OCI-LY7 (cell line): Measurements from ENCODE around the gene AMPD2. TPM values are rescaled to one million over a fixed set of nuclear protein-coding genes. Genes with fewer than 3 reads are reported as not detected.

Experiments used
- BruUV-seq: library from RNA; stranded (reverse); fragments of 400-500 nt; replicated peaks from 2 replicates; lab custom pipeline; 2021; lab: Mats Ljungman, UMichigan
- CTCF ChIA-PET: fragments of 300-600 bp; sonication (Branson Sonifier 250); formaldehyde crosslinking; loops from one replicate; lab custom pipeline; 2022; ENCODE audit warnings: antibody characterized with exemption; ENCODE audit not compliant: unreplicated experiment; lab: Charles Lee
- POLR2A ChIA-PET: fragments of 300-600 bp; sonication (Branson Sonifier 250); formaldehyde crosslinking; loops from one replicate; lab custom pipeline; 2022; ENCODE audit warnings: antibody characterized with exemption; lab: Charles Lee
- DNase-seq: peaks from one replicate; pipeline ENCODE4 v3.0.0-alpha.2; 2015; ENCODE audit warnings: low spot score
- H2AFZ ChIP-seq: fragments of 200-600 bp; sonication (generic), shearing (Covaris generic); 2 replicates; pipeline ENCODE4 v1.6.1; 2014; ENCODE audit warnings: mild to moderate bottlenecking, antibody characterized with exemption, low read length, moderate library complexity
- H3K27ac ChIP-seq: fragments of 200-600 bp; sonication (generic); 2 replicates; pipeline ENCODE4 v1.5.1; 2014; ENCODE audit warnings: mixed run types, low read depth, mild to moderate bottlenecking, moderate library complexity, low read length, inconsistent platforms; ENCODE audit not compliant: poor library complexity, severe bottlenecking
- H3K36me3 ChIP-seq: fragments of 200-600 bp; sonication (generic); 2 replicates; pipeline ENCODE4 v1.6.1; 2014; ENCODE audit warnings: mild to moderate bottlenecking, antibody characterized with exemption, low read length, moderate library complexity, mixed read lengths; ENCODE audit not compliant: insufficient read depth
- H3K4me1 ChIP-seq: fragments of 200-600 bp; sonication (generic); 2 replicates; pipeline ENCODE4 v1.5.1; 2014; ENCODE audit warnings: mild to moderate bottlenecking, low read length; ENCODE audit not compliant: insufficient read depth, poor library complexity, severe bottlenecking
- H3K4me2 ChIP-seq: fragments of 200-600 bp; sonication (generic); 2 replicates; pipeline ENCODE4 v1.6.1; 2014; ENCODE audit warnings: mild to moderate bottlenecking, low read length
- H3K4me3 ChIP-seq: fragments of 200-600 bp; sonication (generic); 2 replicates; pipeline ENCODE4 v1.5.1; 2014; ENCODE audit warnings: mild to moderate bottlenecking, low read depth, low read length; ENCODE audit not compliant: poor library complexity, severe bottlenecking
- H3K79me2 ChIP-seq: fragments of 200-600 bp; sonication (generic); 2 replicates; pipeline ENCODE4 v1.6.1; 2016; ENCODE audit warnings: low read depth, mild to moderate bottlenecking, low read length, moderate library complexity, mixed read lengths; ENCODE audit not compliant: insufficient read depth
- H3K9me2 ChIP-seq: fragments of 200-600 bp; sonication (generic); 2 replicates; pipeline ENCODE4 v1.6.1; 2016; ENCODE audit warnings: mild to moderate bottlenecking, low read length, mixed read lengths; ENCODE audit not compliant: insufficient read depth
- H3K9me3 ChIP-seq: fragments of 200-600 bp; sonication (generic); 2 replicates; pipeline ENCODE4 v1.6.1; 2014; ENCODE audit warnings: mild to moderate bottlenecking, mixed run types, low read length, mixed read lengths
- H4K20me1 ChIP-seq: fragments of 200-600 bp; sonication (generic); 2 replicates; pipeline ENCODE4 v1.6.1; 2014; ENCODE audit warnings: mild to moderate bottlenecking, antibody characterized with exemption, low read length, moderate library complexity, mixed read lengths; ENCODE audit not compliant: insufficient read depth
- EZH2phosphoT487 ChIP-seq: fragments of 200-600 bp; sonication (generic); IDR thresholded peaks from 2 replicates; pipeline ENCODE4 v1.6.1; 2018; ENCODE audit warnings: low read depth, borderline replicate concordance, mild to moderate bottlenecking, mixed run types, antibody characterized with exemption, low read length, moderate library complexity, mixed read lengths
- intact Hi-C: fragments of 100-400 bp; cut with micrococcal nuclease; formaldehyde crosslinking; loops from one replicate; pipeline ENCODE4 v1.10.0; 2022; ENCODE audit not compliant: unreplicated experiment
- total RNA-seq, 2 experiments: library from RNA; depleted of rRNA in 1 of 2; stranded (reverse); fragments of >200 nt in 1 of 2; shearing (Covaris generic) in 1 of 2; gene quantifications; 2 replicates each; pipeline ENCODE4 v1.2.3, GENCODE V29; 2014 to 2022
- TF ChIP-seq, protein P1 (sequence below): fragments of 200-600 bp; sonication (generic); conservative IDR thresholded peaks from 2 replicates; pipeline ENCODE4 v1.5.1; 2014; ENCODE audit warnings: mild to moderate bottlenecking, antibody characterized with exemption, low read length, moderate library complexity, mixed read lengths

The AMPD2 gene
- total RNA-seq, 2 experiments from 2014 or later: 51.8 to 66.2 TPM

DNA sequence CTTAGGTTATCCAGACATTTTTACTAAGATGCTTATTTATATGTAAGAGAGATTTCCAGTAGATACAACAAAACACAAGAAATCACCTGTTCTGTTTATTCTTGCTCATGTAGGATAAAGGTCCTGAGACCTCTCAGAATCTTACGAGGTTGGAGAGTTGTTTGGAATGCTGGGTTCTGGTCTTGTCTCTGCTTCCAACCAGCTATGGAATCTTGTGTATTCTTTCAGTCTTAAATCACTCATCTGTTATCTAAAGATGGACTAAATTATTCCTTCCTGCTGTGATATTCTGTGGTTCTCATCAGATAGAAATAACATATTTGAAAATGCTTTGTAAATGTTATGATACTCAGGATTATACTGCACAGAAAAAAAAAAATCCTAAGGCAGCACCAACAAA is 21.5 kb upstream of the AMPD2 start:
- Histone ChIP-seq H3K36me3 (peaks cover 17% of the 10 kb centered on the region), H2AFZ (no peak overlapping the region), H3K9me3 (no peaks in the 10 kb centered on the region), H3K4me1 (no peaks in the 10 kb centered on the region), H3K4me2 (no peak overlapping the region), H3K9me2 (no peaks in the 10 kb centered on the region), H3K79me2 (no peaks in the 10 kb centered on the region), H3K27ac (no peak overlapping the region), H3K4me3 (no peak overlapping the region), H4K20me1 (no peaks in the 10 kb centered on the region)
- no peak for DNase-seq
- BruUV-seq: no TSS peak
- TF ChIP-seq, protein P1, sequence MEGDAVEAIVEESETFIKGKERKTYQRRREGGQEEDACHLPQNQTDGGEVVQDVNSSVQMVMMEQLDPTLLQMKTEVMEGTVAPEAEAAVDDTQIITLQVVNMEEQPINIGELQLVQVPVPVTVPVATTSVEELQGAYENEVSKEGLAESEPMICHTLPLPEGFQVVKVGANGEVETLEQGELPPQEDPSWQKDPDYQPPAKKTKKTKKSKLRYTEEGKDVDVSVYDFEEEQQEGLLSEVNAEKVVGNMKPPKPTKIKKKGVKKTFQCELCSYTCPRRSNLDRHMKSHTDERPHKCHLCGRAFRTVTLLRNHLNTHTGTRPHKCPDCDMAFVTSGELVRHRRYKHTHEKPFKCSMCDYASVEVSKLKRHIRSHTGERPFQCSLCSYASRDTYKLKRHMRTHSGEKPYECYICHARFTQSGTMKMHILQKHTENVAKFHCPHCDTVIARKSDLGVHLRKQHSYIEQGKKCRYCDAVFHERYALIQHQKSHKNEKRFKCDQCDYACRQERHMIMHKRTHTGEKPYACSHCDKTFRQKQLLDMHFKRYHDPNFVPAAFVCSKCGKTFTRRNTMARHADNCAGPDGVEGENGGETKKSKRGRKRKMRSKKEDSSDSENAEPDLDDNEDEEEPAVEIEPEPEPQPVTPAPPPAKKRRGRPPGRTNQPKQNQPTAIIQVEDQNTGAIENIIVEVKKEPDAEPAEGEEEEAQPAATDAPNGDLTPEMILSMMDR: no peak
- no peak for TF ChIP-seq EZH2phosphoT487
- ChIA-PET CTCF (no interaction called here), POLR2A (no interaction called here)
- intact Hi-C loops: no loop called here

DNA sequence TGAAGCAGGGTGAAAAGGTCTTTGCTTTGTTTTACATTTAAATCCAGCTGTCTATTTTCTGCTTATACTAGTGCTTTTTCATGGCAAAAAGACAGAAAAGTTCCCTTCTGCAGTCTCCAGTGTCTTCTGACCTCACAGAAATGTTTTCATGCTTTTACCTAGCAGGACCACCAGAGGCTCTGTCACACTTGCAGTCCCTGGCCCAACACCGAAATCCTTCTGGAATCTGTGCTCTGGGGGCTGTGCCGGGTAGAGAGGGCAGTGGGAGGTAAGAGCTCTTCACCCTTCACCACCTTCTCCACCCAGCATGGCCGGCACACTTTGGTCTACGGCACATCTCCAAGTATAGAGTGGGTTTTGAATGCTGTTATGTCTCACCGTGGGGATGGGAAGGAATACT is 21.0 kb upstream of the AMPD2 start:
- ChIA-PET CTCF (no interaction called here), POLR2A (interaction anchor here (0.5 kb wide), 1 partner anchor 403 kb away, joined by 3 read pairs; no protein-coding TSS in a partner anchor)
- Histone ChIP-seq H3K9me2 (no peaks in the 10 kb centered on the region), H3K4me2 (no peak overlapping the region), H3K9me3 (no peaks in the 10 kb centered on the region), H3K36me3 (peaks cover 12% of the 10 kb centered on the region), H3K4me3 (no peak overlapping the region), H3K79me2 (no peaks in the 10 kb centered on the region), H3K27ac (no peak overlapping the region), H4K20me1 (no peaks in the 10 kb centered on the region), H2AFZ (no peak overlapping the region), H3K4me1 (no peaks in the 10 kb centered on the region)
- BruUV-seq: no TSS peak
- TF ChIP-seq, protein P1: peak; percentile 54
- TF ChIP-seq EZH2phosphoT487: no peak
- intact Hi-C loops: no loop called here
- no peak for DNase-seq

DNA sequence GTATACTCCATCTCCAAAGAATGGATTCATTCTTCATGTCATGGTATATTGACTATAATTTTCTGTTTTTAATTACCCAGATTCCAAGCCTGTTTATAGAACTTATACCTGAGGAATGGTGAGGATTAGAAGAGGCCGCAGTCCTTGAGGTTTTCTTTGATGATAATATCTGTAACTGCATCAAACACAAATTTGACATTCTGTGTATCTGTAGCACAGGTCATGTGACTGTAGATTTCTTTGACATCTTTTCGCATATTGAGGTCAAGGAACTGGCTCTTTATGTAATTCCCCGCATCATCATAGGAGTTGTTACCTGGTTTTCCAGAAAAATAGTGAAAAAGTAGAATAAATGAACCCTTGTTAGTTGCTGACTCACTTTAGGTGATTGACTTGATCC is 16.4 kb upstream of the AMPD2 start:
- Histone ChIP-seq H3K4me3 (no peak overlapping the region), H3K36me3 (no peaks in the 10 kb centered on the region), H3K9me2 (no peaks in the 10 kb centered on the region), H2AFZ (no peak overlapping the region), H3K4me1 (no peaks in the 10 kb centered on the region), H3K9me3 (no peaks in the 10 kb centered on the region), H3K27ac (no peak overlapping the region), H3K79me2 (no peaks in the 10 kb centered on the region), H4K20me1 (no peaks in the 10 kb centered on the region), H3K4me2 (no peak overlapping the region)
- CTCF ChIA-PET: no interaction called here
- TF ChIP-seq, protein P1: no peak
- TF ChIP-seq EZH2phosphoT487: no peak
- POLR2A ChIA-PET: no interaction called here
- no peak for DNase-seq
- intact Hi-C loops: no loop called here
- BruUV-seq: no TSS peak
